ENCODE results near the gene ARPC3.

DNA sequence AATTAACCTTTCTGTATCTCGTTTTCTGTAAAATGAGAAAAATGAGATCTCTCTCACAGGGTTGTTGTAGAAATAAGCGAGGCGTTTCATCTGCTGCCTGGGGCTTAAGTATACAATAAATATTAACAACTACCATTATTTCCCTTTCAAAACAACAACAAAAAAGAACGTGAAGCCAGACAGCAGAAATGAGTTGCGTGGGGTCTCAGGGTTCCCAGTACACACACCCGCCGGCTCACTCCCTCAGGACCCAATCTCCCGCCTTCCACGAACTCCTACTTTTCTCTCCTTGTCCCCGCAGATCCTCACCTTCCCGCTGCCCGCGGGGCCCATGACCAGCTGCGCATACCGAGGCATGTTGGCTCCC is 17.7 kb upstream of the ARPC3 start:
- no peak for TF ChIP-seq POLR2A (IDR thresholded peaks at IDR 0.05; ENCODE audit: low read depth, low read length)
- no peak for TF ChIP-seq TAF1 (IDR thresholded peaks at IDR 0.05; ENCODE audit: borderline replicate concordance, low read depth, low read length)

Data from GM12892 (cell line).